GM21786 (cell line): ENCODE results near the gene MMP1.
"Not testable (repeated sequence)": the region's sequence is repeated elsewhere in the genome, so short reads cannot be mapped to it uniquely, and the experiment has no call there.

ENCODE experiments used
- ATAC-seq: cut with Tn5 transposase; IDR thresholded peaks from one replicate; pipeline ENCODE4 v1.9.1; 2021; ENCODE audit not compliant: unreplicated experiment

The MMP1 gene

GRCh38 chr11:102761646-102762238 is 36.2 kb downstream of the MMP1 start:
- no peak for ATAC-seq

GRCh38 chr11:102760344-102761035 is 37.5 kb downstream of the MMP1 start:
- ATAC-seq: no peak

- ATAC-seq: no peak
Measured at GRCh38 chr11:102757823-102758549, 40.0 kb downstream of the MMP1 start.

DNA sequence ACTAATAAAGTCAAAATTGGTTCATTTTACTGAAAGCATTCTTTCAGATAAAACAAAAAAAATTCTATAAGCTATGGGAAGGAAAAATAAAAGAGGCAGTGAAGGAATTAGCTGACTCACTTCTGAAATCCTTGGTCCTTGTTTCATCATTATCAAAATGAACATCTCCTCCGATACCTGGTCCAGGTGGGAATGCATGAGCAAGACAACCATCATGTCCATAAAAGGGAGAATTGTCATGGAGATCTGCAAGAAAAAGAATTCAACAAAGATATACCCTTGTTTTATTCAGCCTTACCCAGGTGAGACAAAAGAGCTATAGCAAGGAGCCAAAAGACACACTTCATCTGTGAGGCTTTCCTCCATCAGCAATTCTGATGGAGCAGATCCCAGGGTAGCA is 44.7 kb downstream of the MMP1 start:
- ATAC-seq: no peak

- no peak for ATAC-seq
Measured at GRCh38 chr11:102751673-102752072, 46.3 kb downstream of the MMP1 start.

DNA sequence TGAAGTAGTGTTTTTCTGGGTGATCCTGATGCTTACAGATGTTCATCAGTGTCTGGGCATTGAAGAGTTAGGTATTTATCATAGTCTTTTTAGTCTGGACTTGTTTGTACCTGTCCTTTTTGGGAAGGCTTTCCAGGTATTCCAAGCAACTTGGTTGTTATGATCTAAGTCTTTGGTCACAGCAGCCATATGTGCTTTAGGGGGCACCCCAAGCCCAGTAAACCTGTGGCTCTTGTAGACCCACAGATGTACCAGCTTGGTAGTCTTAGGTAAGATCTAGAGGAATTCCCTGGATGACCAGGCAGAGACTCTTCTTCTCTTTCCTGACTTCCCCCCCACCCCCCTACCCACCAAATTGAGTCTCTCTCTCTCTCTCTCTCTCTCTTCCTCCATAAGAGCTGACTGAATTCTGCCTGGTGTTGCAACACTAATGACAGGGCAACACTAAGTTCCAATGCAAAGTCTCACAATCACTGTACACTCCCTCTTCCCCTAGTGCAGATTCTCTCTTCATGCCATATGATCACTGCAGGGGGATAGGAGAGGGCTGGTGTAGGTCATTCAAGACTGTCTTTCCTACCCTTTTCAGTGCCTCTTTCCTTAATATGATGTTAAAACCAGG is 48.7 kb downstream of the MMP1 start:
- ATAC-seq: no peak

DNA sequence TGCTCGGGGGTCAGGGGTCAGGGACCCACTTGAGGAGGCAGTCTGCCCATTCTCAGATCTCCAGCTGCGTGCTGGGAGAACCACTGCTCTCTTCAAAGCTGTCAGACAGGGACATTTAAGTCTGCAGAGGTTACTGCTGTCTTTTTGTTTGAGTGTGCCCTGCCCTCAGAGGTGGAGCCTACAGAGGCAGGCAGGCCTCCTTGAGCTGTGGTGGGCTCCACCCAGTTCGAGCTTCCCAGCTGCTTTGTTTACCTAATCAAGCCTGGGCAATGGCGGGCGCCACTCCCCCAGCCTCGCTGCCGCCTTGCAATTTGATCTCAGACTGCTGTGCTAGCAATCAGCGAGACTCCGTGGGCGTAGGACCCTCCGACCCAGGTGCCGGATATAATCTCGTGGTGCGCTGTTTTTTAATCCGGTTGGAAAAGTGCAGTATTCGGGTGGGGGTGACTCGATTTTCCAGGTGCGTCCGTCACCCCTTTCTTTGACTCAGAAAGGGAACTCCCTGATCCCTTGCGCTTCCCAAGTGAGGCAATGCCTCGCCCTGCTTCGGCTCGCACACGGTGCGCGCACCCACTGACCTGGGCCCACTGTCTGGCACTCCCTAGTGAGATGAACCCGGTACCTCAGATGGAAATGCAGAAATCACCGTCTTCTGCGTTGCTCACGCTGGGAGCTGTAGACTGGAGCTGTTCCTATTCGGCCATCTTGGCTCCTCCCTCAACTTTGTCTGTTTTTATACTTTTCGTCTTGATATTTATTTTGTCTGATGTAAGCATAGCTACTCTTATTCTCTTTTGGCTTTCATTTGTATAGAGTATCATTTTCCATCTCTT is 51.0 kb downstream of the MMP1 start:
- ATAC-seq: not testable (repeated sequence)
